Activated CD4-positive, alpha-beta T cell treated with anti-CD3 and anti-CD28 coated beads for 4 hours (primary cell): Measurements from ENCODE around the gene SLC36A3.
"Not testable (repeated sequence)": the region's sequence is repeated elsewhere in the genome, so short reads cannot be mapped to it uniquely, and the experiment has no call there.

Experiments used
- DNase-seq, 2 donors: peaks; one replicate each; pipeline ENCODE4 v3.0.0-alpha.2; 2020

The SLC36A3 gene

DNA sequence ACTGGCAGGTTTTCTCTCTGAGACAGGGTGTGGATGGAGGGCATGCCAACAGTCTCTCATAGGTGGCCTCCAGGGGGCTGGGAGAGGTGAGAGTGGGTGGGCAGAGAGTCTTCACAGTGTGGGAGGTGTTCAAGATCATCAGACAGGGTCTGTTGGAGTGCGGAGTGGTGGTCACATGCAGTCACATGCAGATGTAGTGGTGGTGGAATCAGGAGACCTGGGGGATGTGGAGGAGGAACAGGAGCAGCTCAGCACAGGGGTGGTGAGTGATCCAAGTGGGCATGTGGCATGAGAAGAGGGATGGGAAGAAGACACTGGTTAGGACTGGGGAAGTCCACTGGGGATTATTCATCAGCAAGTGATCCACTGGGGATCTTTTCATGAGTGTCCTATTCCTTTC, 44.8 kb downstream of the SLC36A3 start:
- DNase-seq = no peak

DNA sequence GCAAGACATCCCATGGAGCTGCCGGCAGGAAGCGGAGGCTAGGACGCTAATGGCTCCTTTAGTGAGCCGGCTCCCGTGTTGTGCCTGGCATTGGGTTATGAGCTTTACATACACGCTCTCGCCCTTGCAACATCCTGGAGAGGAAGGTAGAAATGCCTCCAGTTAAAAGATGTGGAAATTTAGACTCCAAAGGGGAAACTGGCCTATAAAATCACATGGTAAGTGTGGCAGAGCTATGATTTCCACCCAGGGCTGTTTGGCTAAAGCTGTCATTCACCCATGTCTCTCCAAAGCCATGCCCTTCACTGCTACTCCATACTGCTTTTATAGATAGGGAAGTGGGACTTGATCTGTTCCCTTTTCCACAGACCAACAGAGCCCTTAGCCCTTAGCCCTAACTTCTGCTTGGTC, 45.4 kb downstream of the SLC36A3 start:
- no peak for DNase-seq

- no peak for DNase-seq
These were observed 45.8 kb downstream of the SLC36A3 start for GRCh38 chr5:151257731-151258181.

GRCh38 chr5:151255621-151256286, 47.8 kb downstream of the SLC36A3 start:
- no peak for DNase-seq

GRCh38 chr5:151254990-151255389, 48.6 kb downstream of the SLC36A3 start:
- DNase-seq = not testable (repeated sequence)

DNA sequence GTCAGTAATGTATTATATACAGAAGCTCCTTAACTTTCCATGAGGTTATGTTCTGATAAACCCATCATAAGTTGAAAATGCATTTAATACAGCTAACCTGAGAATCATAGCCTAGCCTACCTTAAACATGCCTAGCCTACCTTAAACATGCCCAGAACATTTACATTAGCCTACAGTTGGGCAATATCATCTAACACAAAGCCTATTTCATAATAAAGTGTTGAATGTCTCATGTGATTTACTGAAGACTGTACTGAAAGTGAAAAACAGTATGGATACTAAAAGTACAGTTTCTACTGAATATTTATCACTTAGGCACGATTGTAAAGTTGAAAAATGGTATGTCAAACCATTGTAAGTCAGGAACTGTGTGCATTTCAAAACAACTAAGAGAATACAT, 49.0 kb downstream of the SLC36A3 start:
- DNase-seq = no peak

GRCh38 chr5:151253605-151253950, 50.0 kb downstream of the SLC36A3 start:
- no peak for DNase-seq

GRCh38 chr5:151252762-151253604, 50.6 kb downstream of the SLC36A3 start, which contains the start of gene GM2A:
TSS of gene GM2A (plus strand) at chr5:151253185. CDS start at chr5:151253217, 32 bp downstream.
- peak; percentile 98 for DNase-seq

DNA sequence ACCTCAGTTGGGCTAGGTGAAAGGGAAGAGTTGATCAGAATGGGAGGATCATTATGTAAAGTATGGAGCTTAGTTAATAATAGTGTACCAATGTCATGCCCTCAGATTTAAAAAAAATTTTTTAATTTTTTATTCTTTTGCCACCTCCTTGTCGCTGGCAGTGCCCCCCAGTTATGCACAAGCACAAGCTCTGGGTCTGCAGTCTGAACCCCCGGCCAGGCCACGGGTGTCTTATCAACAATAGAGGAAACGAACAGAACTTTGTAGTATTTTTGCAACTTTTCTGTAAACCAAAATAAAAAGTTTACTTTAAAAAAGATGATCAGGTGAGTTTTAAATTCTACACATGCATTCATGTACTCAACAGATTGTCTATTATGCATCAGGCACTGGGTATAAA, 51.9 kb downstream of the SLC36A3 start:
- no peak for DNase-seq

DNA sequence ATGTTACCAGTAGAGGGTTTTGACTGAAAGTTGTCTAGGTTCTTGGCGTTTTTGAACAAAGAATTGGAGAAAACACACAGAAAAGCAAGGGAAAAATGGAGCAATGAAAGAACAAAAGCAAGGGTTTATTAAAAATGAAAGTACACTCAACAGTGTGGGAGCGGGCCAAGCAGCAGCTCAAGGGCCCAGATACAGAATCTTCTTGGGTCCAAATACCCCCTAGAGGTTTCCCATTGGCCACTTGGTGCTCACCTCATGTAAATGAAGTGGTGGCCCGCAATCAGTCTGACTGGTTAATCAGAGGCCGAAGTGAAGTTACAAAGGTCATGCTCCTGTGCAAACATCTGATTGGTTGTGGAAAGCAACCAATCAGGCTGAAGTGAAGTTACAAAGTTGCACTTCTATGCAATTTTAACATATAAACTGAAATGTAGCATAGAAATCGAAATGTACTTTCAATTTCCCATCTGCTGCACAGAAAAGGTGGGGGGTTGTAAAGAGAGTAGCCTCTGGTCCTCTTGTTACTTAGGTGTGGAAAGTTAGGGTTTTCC, 52.5 kb downstream of the SLC36A3 start:
- peak in 1 of 2 donors; percentile 26 for DNase-seq

GRCh38 chr5:151250346-151251000, 53.1 kb downstream of the SLC36A3 start:
- no peak for DNase-seq

DNA sequence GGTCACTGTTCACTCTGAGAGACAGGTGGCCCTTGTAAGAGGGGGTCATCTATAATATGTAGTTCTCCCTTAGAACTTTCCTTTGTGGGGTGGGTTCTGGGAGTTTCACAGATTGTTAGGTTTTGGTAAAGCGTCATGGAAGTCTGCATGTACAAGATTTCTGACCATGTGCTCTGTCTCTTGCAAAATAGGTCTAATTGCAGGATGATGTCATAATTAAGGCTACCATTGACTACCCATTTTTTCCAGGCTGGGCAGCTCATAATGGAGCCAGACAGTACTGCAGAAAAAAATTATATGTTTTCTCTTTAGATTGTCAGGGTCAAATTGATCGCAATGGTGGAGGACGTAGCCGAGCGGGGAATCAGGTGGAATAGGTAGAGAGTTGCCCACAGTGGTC, 54.3 kb downstream of the SLC36A3 start:
- no peak for DNase-seq

GRCh38 chr5:151248651-151249050, 54.9 kb downstream of the SLC36A3 start:
- no peak for DNase-seq

GRCh38 chr5:151245680-151246219, 57.8 kb downstream of the SLC36A3 start:
- DNase-seq = no peak

GRCh38 chr5:151244206-151244605, 59.4 kb downstream of the SLC36A3 start:
- no peak for DNase-seq

- DNase-seq = no peak
These were observed 60.0 kb downstream of the SLC36A3 start for GRCh38 chr5:151243564-151243963.

- DNase-seq = no peak
These were observed 60.4 kb downstream of the SLC36A3 start for GRCh38 chr5:151243127-151243526.

GRCh38 chr5:151240924-151241635, 62.5 kb downstream of the SLC36A3 start:
- no peak for DNase-seq

- DNase-seq = not testable (repeated sequence)
These were observed 63.2 kb downstream of the SLC36A3 start for GRCh38 chr5:151240268-151240835.

- peak in 1 of 2 donors; percentile 64 for DNase-seq
These were observed 64.2 kb downstream of the SLC36A3 start for GRCh38 chr5:151239237-151239861.

GRCh38 chr5:151238303-151238741, 65.2 kb downstream of the SLC36A3 start:
- DNase-seq = no peak
